HepG2 (cell line): ENCODE results near the gene KRTAP10-4. TPM values are rescaled to one million over a fixed set of nuclear protein-coding genes. Genes with fewer than 3 reads are reported as not detected.

Source experiments
- ATAC-seq: fragments of 200-7000 bp; cut with Tn5 transposase; 3 replicates; pipeline ENCODE4 v1.9.1; 2020; ENCODE audit warnings: mild to moderate bottlenecking, moderate library complexity
- BruUV-seq: library from RNA; stranded (reverse); fragments of 400-500 nt; replicated peaks from 2 replicates; lab custom pipeline; 2021; lab: Mats Ljungman, UMichigan
- CTCF ChIA-PET: fragments of 300-600 bp; formaldehyde crosslinking; extraction: SDS; loops from one replicate; lab custom pipeline; 2021; ENCODE audit warnings: low total read pairs, inconsistent platforms, low intra/inter-chr PET ratio; lab: Yijun Ruan, JAX
- POLR2A ChIA-PET: fragments of 350-600 bp; sonication (Branson Sonifier 250); formaldehyde crosslinking; loops from one replicate; lab custom pipeline; 2020; ENCODE audit warnings: antibody characterized with exemption, inconsistent platforms; lab: Yijun Ruan, JAX
- DNase-seq: peaks from one replicate; pipeline ENCODE4 v3.0.0-alpha.2; 2015; ENCODE audit warnings: low spot score
- FAIRE-seq: peaks from 3 replicates; lab custom pipeline; 2011; peaks lifted over from hg19 to GRCh38; lab: Jason Lieb, UNC
- H2AFZ ChIP-seq: one replicate; pipeline ENCODE4 v1.6.1; 2011; ENCODE audit warnings: low read length, inconsistent platforms
- H3K27ac ChIP-seq: fragments of 300-600 bp; 3 replicates; pipeline ENCODE4 v1.8.0; 2011; ENCODE audit warnings: mixed run types, mild to moderate bottlenecking, mixed read lengths, low read length, inconsistent platforms; ENCODE audit not compliant: insufficient read depth; ENCODE audit errors: extremely low read length
- H3K27me3 ChIP-seq, 2 experiments: fragments of 200-600 bp in 1 of 2; 2 replicates in 1 of 2; 3 replicates in 1 of 2; pipeline versions ENCODE4 v1.6.0 to v1.8.0; 2011; ENCODE audit warnings: low read length in 2 of 2, mild to moderate bottlenecking in 2 of 2, moderate library complexity in 2 of 2, inconsistent platforms in 1 of 2; ENCODE audit not compliant: insufficient read depth in 2 of 2, control insufficient read depth in 1 of 2
- H3K36me3 ChIP-seq, 2 experiments: fragments of 200-600 bp in 1 of 2; replicated peaks in 1 of 2; 2 replicates in 1 of 2; 3 replicates in 1 of 2; pipeline versions ENCODE4 v1.5.1 to v1.8.0; 2011; ENCODE audit warnings: low read length in 2 of 2, inconsistent platforms in 1 of 2; ENCODE audit not compliant: insufficient read depth in 2 of 2, control insufficient read depth in 1 of 2
- H3K4me1 ChIP-seq: 2 replicates; pipeline ENCODE4 v1.5.1; 2012; ENCODE audit warnings: low read length, inconsistent platforms; ENCODE audit not compliant: insufficient read depth
- H3K4me2 ChIP-seq: 2 replicates; pipeline ENCODE4 v1.6.0; 2011; ENCODE audit warnings: low read depth, low read length, inconsistent platforms
- H3K4me3 ChIP-seq, 3 experiments: fragments of 200-600 bp in 1 of 3; sonication (generic), shearing (Covaris generic) in 1 of 3; replicated peaks in 1 of 3; 2 replicates each; pipeline ENCODE4 v1.5.1; 2011 to 2016; ENCODE audit warnings: low read length in 3 of 3, inconsistent platforms in 2 of 3, low read depth in 2 of 3, mild to moderate bottlenecking in 2 of 3, control low read depth in 1 of 3, mixed read lengths in 1 of 3; ENCODE audit not compliant: insufficient read depth in 1 of 3
- H3K79me2 ChIP-seq: one replicate; pipeline ENCODE4 v1.6.1; 2011; ENCODE audit warnings: low read length, inconsistent platforms; ENCODE audit not compliant: insufficient read depth
- H3K9ac ChIP-seq: 2 replicates; pipeline ENCODE4 v1.6.0; 2011; ENCODE audit warnings: mild to moderate bottlenecking, low read depth, low read length, inconsistent platforms; ENCODE audit not compliant: insufficient read depth
- H3K9me3 ChIP-seq: 2 replicates; pipeline ENCODE4 v1.5.1; 2012; ENCODE audit warnings: mild to moderate bottlenecking, low read length
- H4K20me1 ChIP-seq: 2 replicates; pipeline ENCODE4 v1.6.0; 2011; ENCODE audit warnings: inconsistent platforms, mild to moderate bottlenecking, low read length, moderate library complexity; ENCODE audit not compliant: insufficient read depth
- GPBP1L1 ChIP-seq: sonication (generic); formaldehyde crosslinking; IDR thresholded peaks from 2 replicates; pipeline ENCODE4 v1.5.0; 2020; ENCODE audit warnings: mild to moderate bottlenecking, missing genetic modification reagents
- ISL2 ChIP-seq: sonication (generic); formaldehyde crosslinking; IDR thresholded peaks from 2 replicates; pipeline ENCODE4 v1.5.0; 2020; ENCODE audit warnings: missing genetic modification reagents
- MXD3 ChIP-seq: IDR thresholded peaks from 2 replicates; pipeline ENCODE4 v1.6.1; 2016; ENCODE audit warnings: mild to moderate bottlenecking, missing biosample characterization, missing genetic modification reagents
- NR2F1 ChIP-seq, 2 experiments: fragments of 450-650 bp in 1 of 2; formaldehyde crosslinking in 1 of 2; IDR thresholded peaks; 2 replicates each; pipeline versions ENCODE4 v1.5.0 to v1.6.1; 2016 to 2020; ENCODE audit warnings: mild to moderate bottlenecking in 1 of 2, missing compliant biosample characterization in 1 of 2, missing genetic modification reagents in 1 of 2, moderate library complexity in 1 of 2
- TFDP2 ChIP-seq: sonication (generic); formaldehyde crosslinking; IDR thresholded peaks from 2 replicates; pipeline ENCODE4 v1.4.0; 2020; ENCODE audit warnings: missing genetic modification reagents
- ZNF331 ChIP-seq: sonication (generic); formaldehyde crosslinking; IDR thresholded peaks from 2 replicates; pipeline ENCODE4 v1.4.0; 2020; ENCODE audit warnings: missing genetic modification reagents
- ZNF382 ChIP-seq: sonication (generic); formaldehyde crosslinking; IDR thresholded peaks from 2 replicates; pipeline ENCODE4 v1.5.0; 2020; ENCODE audit warnings: missing genetic modification reagents, mild to moderate bottlenecking, borderline replicate concordance
- ZNF547 ChIP-seq: sonication (generic); formaldehyde crosslinking; IDR thresholded peaks from 2 replicates; pipeline ENCODE4 v1.5.1; 2020; ENCODE audit warnings: mild to moderate bottlenecking, missing genetic modification reagents
- WGBS: methylation state at CpG from one replicate; pipeline ENCODE4 v1.1.6; 2017; ENCODE audit warnings: low lambda C conversion rate; 5-methylcytosine and 5-hydroxymethylcytosine counted together
- in situ Hi-C: cut with HindIII; loops from 2 replicates; pipeline ENCODE4 v1.10.0; 2017; ENCODE audit warnings: low pct_unique_long_range_greater_than_20kb; ENCODE audit not compliant: extremely low pct_ligation_motif_present
- intact Hi-C: fragments of 100-400 bp; cut with micrococcal nuclease; formaldehyde crosslinking; loops from one replicate; pipeline ENCODE4 v1.10.0; 2022; ENCODE audit not compliant: unreplicated experiment
- polyA plus RNA-seq, 8 experiments: library from polyadenylated mRNA; depleted of rRNA in 3 of 8; stranded (reverse) in 7 of 8; unstranded in 1 of 8; fragments of >200 nt; fragmentation: Illumina TruSeq in 4 of 8; extraction: Trizol in 4 of 8; gene quantifications; 2 replicates each; pipeline versions ENCODE4 v1.2.1 to v1.2.3, GENCODE V29; 2011 to 2016; ENCODE audit warnings: low read depth in 4 of 8, missing spikeins in 1 of 8, mixed read lengths in 1 of 8; ENCODE audit not compliant: insufficient read depth in 1 of 8
- total RNA-seq, 5 experiments: library from RNA; depleted of rRNA; stranded (reverse); fragments of >200 nt; fragmentation: Illumina TruSeq; extraction: Trizol; gene quantifications; 2 replicates each; pipeline ENCODE4 v1.2.3, GENCODE V29; 2016; ENCODE audit warnings: low read depth in 1 of 5
- TF ChIP-seq, protein P1 (sequence below): sonication (generic); formaldehyde crosslinking; IDR thresholded peaks from 2 replicates; pipeline ENCODE4 v1.4.0; 2020; ENCODE audit warnings: missing genetic modification reagents, borderline replicate concordance

The KRTAP10-4 gene
- total and polyA plus RNA-seq, 2 of the 13 experiments (the other 11 are each of a cell fraction or from before 2014, with no cell fraction given) = not detected

GRCh38 chr21:44528634-44528995 lies 44.9 kb upstream of the KRTAP10-4 start:
- no peaks in the 10 kb centered on the region for H4K20me1 ChIP-seq
- no peak for TF ChIP-seq ISL2 (CRISPR knock-in tag)
- TF ChIP-seq ZNF382 (CRISPR knock-in tag) = no peak
- TF ChIP-seq NR2F1 (CRISPR knock-in tag; IDR thresholded peaks at IDR 0.05) = no peak
- TF ChIP-seq GPBP1L1 = no peak
- TF ChIP-seq, protein P1, sequence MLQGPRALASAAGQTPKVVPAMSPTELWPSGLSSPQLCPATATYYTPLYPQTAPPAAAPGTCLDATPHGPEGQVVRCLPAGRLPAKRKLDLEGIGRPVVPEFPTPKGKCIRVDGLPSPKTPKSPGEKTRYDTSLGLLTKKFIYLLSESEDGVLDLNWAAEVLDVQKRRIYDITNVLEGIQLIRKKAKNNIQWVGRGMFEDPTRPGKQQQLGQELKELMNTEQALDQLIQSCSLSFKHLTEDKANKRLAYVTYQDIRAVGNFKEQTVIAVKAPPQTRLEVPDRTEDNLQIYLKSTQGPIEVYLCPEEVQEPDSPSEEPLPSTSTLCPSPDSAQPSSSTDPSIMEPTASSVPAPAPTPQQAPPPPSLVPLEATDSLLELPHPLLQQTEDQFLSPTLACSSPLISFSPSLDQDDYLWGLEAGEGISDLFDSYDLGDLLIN = no peak
- no peak for TF ChIP-seq ZNF547 (CRISPR knock-in tag)
- TF ChIP-seq ZNF331 (CRISPR knock-in tag) = no peak
- TF ChIP-seq TFDP2 (CRISPR knock-in tag) = no peak
- TF ChIP-seq MXD3 = no peak
- H3K9me3 ChIP-seq = no peaks in the 10 kb centered on the region
- H3K4me1 ChIP-seq = peaks cover 21% of the 10 kb centered on the region
- ChIA-PET POLR2A (no interaction called here), CTCF (no interaction called here)
- no peak for FAIRE-seq
- no peaks in the 10 kb centered on the region for H3K79me2 ChIP-seq
- H3K27ac ChIP-seq = no peak overlapping the region
- no peak for DNase-seq
- no peaks in the 10 kb centered on the region for H3K36me3 ChIP-seq
- BruUV-seq = no TSS peak
- H3K4me2 ChIP-seq = no peak overlapping the region
- in situ Hi-C loops = no loop called here
- H2AFZ ChIP-seq = no peak overlapping the region
- no peak overlapping the region for H3K9ac ChIP-seq
- H3K4me3 ChIP-seq = no peak overlapping the region
- no peak for ATAC-seq
- peaks cover 0 to 14% of the 10 kb centered on the region in 2 experiments; a peak in 2 of 5 replicates for H3K27me3 ChIP-seq
- 42% methylated on average over 4 of the region's 10 CpGs for WGBS
- intact Hi-C loops = no loop called here
